ENCODE results near the gene IZUMO1. TPM values are rescaled to one million over a fixed set of nuclear protein-coding genes. Genes with fewer than 3 reads are reported as not detected.

Gene IZUMO1
- total RNA-seq, 4 donors from 2014 or later: 1.3 to 2.5 (median 1.3) TPM; not detected in 1

DNA sequence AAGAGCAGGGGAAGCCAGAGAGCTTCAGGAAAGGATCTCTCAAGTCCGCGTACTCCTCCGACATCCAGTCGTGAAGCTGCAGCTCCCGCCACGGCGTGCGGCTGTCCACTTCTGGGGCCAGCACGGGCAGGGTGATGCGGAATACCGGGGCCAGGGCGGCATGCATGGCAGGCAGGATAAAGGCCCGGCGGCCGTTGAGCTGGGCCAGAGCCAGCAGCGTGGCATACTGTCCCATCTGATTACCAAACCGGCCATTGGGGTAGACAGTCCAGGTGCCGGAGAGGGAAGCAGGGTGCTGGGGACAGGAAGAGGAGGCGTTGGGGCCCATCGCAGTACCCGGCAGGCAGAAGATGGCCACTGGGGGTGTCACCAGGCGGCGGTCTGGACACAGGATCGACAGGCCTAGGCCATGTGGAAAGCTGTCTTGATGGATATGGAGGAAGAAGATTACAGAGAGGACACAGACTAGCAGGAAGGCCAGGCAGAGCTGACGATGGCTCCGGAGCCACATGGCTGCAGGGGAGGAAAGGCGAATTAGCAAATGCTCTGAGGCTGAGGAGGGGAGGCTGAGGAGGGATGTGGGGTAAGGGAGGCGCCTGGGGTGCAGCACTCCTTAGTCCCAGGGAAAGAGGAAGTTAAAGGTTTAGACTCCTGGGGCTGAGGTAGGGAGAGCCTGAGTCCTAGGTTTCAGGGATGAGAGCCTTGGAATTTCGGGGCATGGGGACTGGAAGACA lies 4.2 kb upstream of the IZUMO1 start:
- no peak for DNase-seq (ENCODE audit: low spot score)
- TF ChIP-seq, protein P1, sequence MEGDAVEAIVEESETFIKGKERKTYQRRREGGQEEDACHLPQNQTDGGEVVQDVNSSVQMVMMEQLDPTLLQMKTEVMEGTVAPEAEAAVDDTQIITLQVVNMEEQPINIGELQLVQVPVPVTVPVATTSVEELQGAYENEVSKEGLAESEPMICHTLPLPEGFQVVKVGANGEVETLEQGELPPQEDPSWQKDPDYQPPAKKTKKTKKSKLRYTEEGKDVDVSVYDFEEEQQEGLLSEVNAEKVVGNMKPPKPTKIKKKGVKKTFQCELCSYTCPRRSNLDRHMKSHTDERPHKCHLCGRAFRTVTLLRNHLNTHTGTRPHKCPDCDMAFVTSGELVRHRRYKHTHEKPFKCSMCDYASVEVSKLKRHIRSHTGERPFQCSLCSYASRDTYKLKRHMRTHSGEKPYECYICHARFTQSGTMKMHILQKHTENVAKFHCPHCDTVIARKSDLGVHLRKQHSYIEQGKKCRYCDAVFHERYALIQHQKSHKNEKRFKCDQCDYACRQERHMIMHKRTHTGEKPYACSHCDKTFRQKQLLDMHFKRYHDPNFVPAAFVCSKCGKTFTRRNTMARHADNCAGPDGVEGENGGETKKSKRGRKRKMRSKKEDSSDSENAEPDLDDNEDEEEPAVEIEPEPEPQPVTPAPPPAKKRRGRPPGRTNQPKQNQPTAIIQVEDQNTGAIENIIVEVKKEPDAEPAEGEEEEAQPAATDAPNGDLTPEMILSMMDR (IDR thresholded peaks at IDR 0.05): no peak
- no peak for ATAC-seq (ENCODE audit: low FRiP score)

DNA sequence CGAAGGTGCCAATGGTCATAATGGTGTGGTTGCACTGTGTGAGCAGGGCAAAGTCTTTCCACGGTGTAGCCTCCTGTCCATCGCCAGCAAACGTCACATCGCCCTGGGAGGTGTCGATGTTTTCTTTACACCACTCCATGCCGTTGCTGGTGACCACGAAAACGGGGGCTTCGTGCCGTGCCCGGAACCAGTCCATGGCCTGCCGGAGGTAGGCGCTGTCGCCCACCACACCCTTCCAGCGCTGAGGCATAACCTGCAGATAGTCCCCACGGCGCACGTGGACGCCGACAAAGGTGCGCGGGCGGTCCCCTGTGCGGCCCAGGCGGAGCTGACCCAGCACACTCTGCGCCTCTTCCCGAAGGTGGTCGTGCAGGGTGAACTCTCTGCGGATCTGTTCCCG lies 3.6 kb upstream of the IZUMO1 start:
- TF ChIP-seq, protein P1 (IDR thresholded peaks at IDR 0.05): no peak
- ATAC-seq (ENCODE audit: low FRiP score) (no peak), DNase-seq (ENCODE audit: low spot score) (no peak)

DNA sequence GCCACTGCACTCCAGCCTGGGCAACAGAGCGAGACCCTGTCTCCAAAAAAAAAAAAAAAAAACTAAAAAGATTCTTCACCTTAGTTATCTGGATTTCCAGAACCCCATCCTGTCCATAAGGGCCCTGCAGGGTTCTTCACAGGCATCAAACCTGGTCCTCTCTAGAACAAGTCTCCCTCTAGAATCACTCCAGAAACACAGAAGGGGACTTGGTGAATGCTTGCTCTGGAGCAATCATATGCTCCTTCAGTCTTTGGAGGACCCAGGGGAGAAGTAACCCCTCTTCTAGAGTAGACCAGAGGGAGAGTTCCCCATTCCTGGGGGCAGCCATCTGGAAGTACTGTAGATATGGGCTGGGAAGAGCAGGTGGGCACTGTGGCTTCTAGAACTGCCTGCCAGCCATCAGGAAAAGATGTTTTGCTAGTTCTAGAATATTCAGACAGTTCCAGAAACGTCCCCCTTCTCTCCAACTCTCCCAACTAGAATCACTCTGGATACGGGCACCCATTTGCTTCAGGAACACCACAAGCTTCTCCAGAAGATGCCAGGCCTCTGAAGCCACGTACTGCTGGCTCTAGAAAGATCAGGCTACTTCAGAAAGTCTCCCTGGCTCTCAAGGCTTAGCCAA lies 3.0 kb upstream of the IZUMO1 start:
- TF ChIP-seq, protein P1 (IDR thresholded peaks at IDR 0.05): no peak
- no peak for ATAC-seq (ENCODE audit: low FRiP score)
- DNase-seq (ENCODE audit: low spot score): no peak

DNA sequence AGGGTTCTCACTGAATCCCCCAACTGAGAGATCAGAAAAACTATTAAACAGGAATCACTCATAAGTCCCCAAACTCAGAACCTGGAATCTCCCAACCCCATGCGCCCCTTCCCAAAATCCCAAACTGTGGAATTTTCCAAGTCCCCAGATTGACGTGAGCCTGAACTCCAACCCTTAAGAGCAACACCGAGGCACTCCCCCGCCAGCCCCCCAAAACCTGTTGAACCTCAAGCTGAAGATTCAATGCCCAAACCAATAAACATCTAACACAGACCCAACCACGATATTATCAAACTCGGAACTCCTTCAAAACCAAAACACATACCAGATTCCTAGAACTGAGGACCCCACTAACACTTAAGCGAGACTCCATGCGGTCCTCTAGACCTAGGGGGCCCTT lies 599 bp downstream of the IZUMO1 start:
- ATAC-seq (ENCODE audit: low FRiP score): no peak

DNA sequence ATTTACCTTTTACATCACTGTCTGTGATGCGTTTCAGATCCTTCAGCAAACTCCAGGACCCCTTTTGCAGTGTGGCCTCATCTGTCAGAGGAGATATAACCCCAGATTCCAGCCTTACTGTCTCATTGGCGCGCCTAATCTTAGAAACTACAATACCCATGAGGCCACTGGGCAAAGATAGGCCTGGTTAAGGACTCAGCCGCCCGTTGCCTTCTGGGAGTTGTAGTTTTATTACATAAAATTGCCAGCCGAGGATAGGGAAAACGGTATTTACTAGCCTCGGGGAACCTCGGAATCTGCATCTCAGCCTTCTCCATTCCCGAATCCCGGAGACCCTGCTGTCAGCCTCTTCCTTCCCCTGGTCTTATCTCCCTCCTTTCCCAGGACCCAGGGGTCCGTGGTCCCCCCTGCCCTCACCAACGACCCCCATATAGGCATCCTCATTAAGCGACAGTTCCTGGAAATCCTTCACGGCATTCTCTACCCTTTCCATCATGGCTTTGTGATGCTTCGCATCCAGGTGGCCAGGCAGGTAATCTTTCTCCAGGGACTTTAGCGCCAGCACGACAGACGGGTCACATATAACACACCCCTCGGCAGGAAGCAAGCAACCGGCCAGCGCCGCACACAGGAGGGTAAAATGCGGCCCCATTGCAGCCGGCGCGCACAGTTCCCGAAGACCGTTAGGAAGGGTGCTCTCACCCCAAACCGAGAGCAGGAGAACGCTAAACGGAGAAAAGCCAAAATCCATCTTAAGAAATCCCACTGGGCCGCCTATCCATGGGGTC lies 1.3 kb downstream of the IZUMO1 start:
- no peak for DNase-seq (ENCODE audit: low spot score)
- ATAC-seq (ENCODE audit: low FRiP score): no peak
- TF ChIP-seq, protein P1 (IDR thresholded peaks at IDR 0.05): no peak

More for the DNA sequence above, 599 bp downstream of the IZUMO1 start:
- no peak for DNase-seq (ENCODE audit: low spot score)
- TF ChIP-seq, protein P1 (IDR thresholded peaks at IDR 0.05): no peak

DNA sequence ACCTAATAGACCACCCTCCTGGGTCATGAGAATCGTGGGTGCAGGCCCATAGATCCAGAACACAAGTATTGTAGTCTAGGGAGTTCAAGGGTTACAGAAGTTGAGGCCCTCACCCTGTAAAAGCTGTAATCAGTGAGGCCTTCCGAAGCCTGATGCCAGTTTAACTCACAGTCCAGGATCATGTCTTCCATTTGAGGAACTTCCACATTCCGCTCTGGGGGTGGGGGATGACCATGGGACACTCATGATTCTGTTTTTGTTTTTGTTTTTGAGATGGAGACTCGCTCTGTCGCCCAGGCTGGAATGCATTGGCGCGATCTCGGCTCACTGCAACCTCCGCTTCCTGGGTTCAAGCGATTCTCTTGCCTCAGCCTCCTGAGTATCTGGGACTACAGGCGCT lies 4.6 kb downstream of the IZUMO1 start:
- no peak for DNase-seq (ENCODE audit: low spot score)
- no peak for ATAC-seq (ENCODE audit: low FRiP score)
- TF ChIP-seq, protein P1 (IDR thresholded peaks at IDR 0.05): no peak

All from omental fat pad (tissue), 4 donors.